Activated T-helper 1 cell treated with anti-CD3 and anti-CD28 coated beads, Interleukin-12 subunit alpha, Interleukin-12 subunit beta, Interleukin-2, Interleukin-4 antibody, amounts not matched to agents 30 ng/mL and 10 ng/mL and 1 ng/mL, durations not matched to agents 14 hours and 24 hours and 36 hours (primary cell): ENCODE measurements around the gene GOLGA6L6. TPM values are rescaled to one million over a fixed set of nuclear protein-coding genes. Genes with fewer than 3 reads are reported as not detected.
"Not testable (repeated sequence)": the region's sequence is repeated elsewhere in the genome, so short reads cannot be mapped to it uniquely, and the experiment has no call there.

Source experiments
- DNase-seq: peaks from one replicate; pipeline ENCODE4 v3.0.0; 2021; ENCODE audit warnings: low spot score
- H3K27ac Mint-ChIP-seq: one replicate; pipeline ENCODE4 v1.8.0; 2021; ENCODE audit warnings: mild to moderate bottlenecking, mixed read lengths
- H3K27me3 Mint-ChIP-seq: one replicate; pipeline ENCODE4 v1.8.0; 2022; ENCODE audit warnings: mild to moderate bottlenecking, moderate library complexity, mixed read lengths; ENCODE audit not compliant: insufficient read depth
- H3K36me3 Mint-ChIP-seq: one replicate; pipeline ENCODE4 v1.8.0; 2021; ENCODE audit warnings: low read depth, mixed read lengths
- H3K4me1 Mint-ChIP-seq: one replicate; pipeline ENCODE4 v1.8.0; 2021; ENCODE audit warnings: low read depth, mixed read lengths
- H3K4me3 Mint-ChIP-seq: one replicate; pipeline ENCODE4 v1.8.0; 2021; ENCODE audit warnings: mild to moderate bottlenecking, moderate library complexity, mixed read lengths
- H3K9me3 Mint-ChIP-seq: one replicate; pipeline ENCODE4 v1.8.0; 2021; ENCODE audit warnings: mixed read lengths
- intact Hi-C: fragments of 100-400 bp; cut with micrococcal nuclease; formaldehyde crosslinking; loops from one replicate; pipeline ENCODE4 v1.15.1; 2024
- total RNA-seq: library from RNA; stranded (reverse); gene quantifications from 2 replicates; pipeline ENCODE4 v1.2.3, GENCODE V29; 2022

Gene GOLGA6L6, protein sequence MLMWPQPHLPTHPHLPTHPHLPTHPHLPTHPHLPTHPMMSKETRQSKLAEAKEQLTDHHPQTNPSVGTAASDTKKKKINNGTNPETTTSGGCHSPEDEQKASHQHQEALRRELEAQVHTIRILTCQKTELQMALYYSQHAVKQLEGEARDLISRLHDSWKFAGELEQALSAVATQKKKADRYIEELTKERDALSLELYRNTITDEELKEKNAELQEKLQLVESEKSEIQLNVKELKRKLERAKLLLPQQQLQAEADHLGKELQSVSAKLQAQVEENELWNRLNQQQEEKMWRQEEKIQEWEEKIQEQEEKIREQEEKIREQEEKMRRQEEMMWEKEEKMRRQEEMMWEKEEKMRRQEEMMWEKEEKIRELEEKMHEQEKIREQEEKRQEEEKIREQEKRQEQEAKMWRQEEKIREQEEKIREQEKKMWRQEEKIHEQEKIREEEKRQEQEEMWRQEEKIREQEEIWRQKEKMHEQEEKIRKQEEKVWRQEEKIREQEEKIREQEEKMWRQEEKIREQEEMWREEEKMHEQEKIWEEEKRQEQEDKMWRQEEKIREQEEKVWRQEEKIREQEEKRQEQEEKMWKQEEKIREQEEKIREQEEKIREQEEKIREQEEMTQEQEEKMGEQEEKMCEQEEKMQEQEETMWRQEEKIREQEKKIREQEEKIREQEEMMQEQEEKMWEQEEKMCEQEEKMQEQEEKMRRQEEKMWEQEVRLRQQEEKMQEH
- not detected in 2 replicates for total RNA-seq

GRCh38 chr15:20541700-20542099 lies at the start of gene GOLGA6L6:
GOLGA6L6 (minus strand) TSS chr15:20541800; CDS start chr15:20541709, 91 bp downstream.
- H3K27me3 Mint-ChIP-seq, H3K27ac Mint-ChIP-seq, H3K4me3 Mint-ChIP-seq, H3K36me3 Mint-ChIP-seq, intact Hi-C loops, H3K4me1 Mint-ChIP-seq, DNase-seq, H3K9me3 Mint-ChIP-seq: not testable (repeated sequence)

GRCh38 chr15:20590069-20590468 lies 48.5 kb upstream of the GOLGA6L6 start:
- H3K9me3 Mint-ChIP-seq, H3K27me3 Mint-ChIP-seq, H3K36me3 Mint-ChIP-seq, H3K4me3 Mint-ChIP-seq, H3K27ac Mint-ChIP-seq, H3K4me1 Mint-ChIP-seq, DNase-seq, intact Hi-C loops: not testable (repeated sequence)

DNA sequence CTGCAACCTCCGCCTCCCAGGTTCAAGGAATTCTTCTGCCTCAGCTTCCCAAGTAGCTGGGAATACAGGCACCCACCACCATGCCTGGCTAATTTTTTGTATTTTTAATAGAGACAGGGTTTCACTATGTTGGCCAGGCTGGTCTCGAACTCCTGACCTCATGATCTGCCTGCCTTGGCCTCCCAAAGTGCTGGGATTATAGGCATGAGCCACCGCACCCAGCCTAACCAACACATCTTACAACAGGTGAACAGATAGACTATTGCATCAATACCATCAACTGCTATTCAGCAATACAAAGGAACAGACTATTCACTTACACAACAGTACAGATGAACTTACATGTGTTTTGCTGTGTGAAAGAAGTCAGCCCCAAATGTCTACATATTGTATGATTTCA lies 45.2 kb upstream of the GOLGA6L6 start:
- H3K36me3 Mint-ChIP-seq, intact Hi-C loops, H3K4me3 Mint-ChIP-seq, H3K27ac Mint-ChIP-seq, DNase-seq, H3K9me3 Mint-ChIP-seq, H3K4me1 Mint-ChIP-seq, H3K27me3 Mint-ChIP-seq: not testable (repeated sequence)

GRCh38 chr15:20582726-20583115 lies 41.1 kb upstream of the GOLGA6L6 start:
- H3K36me3 Mint-ChIP-seq, H3K4me3 Mint-ChIP-seq, H3K9me3 Mint-ChIP-seq, H3K27ac Mint-ChIP-seq, H3K27me3 Mint-ChIP-seq, H3K4me1 Mint-ChIP-seq, DNase-seq, intact Hi-C loops: not testable (repeated sequence)

DNA sequence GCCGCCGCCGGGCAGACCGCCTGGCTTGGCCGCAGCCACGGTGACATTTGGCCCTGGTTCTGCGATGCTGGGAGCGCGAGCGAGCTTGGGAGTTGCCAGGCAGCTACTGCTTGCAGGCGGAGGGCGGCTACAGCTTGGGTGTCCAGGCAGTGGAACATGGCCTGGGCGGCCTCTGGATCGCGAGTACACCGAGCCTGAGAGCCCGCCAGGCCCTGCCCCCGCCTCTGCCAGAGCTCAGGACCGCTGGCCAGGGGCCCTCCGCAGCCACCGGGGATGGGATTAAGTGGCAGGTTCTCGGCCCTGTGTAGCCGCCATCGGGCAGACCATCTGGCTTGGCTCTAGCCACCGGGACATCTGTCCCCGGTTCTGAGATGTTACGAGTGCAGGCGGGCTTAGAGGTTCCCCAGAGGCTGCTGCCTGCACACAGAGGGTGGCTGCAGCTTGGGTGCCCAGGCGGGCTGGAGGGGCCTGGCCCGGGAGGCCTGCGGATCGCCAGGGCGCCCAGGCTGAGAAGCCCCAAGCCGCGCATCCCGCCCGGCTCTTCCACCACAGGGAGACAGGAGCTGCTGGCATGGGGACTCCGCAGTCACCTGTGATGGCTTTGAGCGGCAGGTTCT lies 40.6 kb upstream of the GOLGA6L6 start:
- H3K4me1 Mint-ChIP-seq, H3K9me3 Mint-ChIP-seq, H3K27ac Mint-ChIP-seq, intact Hi-C loops, H3K27me3 Mint-ChIP-seq, H3K4me3 Mint-ChIP-seq, DNase-seq, H3K36me3 Mint-ChIP-seq: not testable (repeated sequence)

DNA sequence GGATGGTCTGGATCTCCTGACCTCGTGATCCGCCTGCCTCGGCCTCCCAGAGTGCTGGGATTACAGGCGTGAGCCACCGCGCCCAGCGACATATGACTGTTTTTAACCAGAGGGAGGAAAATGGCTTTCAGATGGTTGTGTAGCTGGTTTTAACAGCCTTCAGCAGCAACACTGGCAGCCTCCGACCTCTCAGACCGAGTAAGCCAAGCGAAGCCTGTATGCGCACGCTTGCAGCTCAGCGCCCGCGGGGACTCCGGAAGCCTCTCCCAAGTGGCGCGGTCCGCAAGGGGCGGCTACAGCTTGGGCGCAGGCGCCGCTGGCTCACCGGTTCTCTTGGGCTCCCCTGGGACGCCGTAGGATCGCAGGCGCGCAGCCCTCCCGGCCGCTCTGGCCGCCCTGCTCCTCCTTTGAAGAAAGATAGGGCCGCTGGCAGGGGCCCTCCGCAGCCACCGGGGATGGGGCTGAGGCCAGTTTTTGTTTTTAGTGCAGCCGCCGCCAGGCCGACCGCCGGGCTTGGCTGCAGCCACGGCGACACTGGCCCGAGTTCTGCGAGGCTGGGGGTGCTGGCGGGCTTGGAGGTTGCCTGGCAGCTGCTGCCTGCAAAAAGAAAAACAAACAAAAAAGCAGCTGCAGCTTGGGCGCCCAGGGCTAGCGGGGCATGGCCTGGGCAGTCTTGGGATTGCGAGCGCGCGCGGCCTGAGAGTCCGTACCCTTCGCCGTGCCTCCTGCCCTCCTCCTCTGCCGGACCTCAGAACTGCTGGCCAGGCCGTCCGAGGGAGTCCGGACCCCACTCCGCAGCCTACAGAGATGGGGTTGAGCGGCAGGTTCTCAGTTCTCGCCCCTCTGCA lies 39.9 kb upstream of the GOLGA6L6 start:
- H3K27ac Mint-ChIP-seq, H3K36me3 Mint-ChIP-seq, H3K4me3 Mint-ChIP-seq, intact Hi-C loops, DNase-seq, H3K4me1 Mint-ChIP-seq, H3K27me3 Mint-ChIP-seq, H3K9me3 Mint-ChIP-seq: not testable (repeated sequence)

- H3K27me3 Mint-ChIP-seq = not testable (repeated sequence)
Observed at GRCh38 chr15:20579662-20580061, 38.1 kb upstream of the GOLGA6L6 start.

GRCh38 chr15:20551289-20551688 lies 9.7 kb upstream of the GOLGA6L6 start:
- H3K4me1 Mint-ChIP-seq, H3K36me3 Mint-ChIP-seq, DNase-seq, H3K27me3 Mint-ChIP-seq, H3K27ac Mint-ChIP-seq, intact Hi-C loops, H3K9me3 Mint-ChIP-seq, H3K4me3 Mint-ChIP-seq: not testable (repeated sequence)

More at GRCh38 chr15:20579662-20580061, 38.1 kb upstream of the GOLGA6L6 start:
- H3K9me3 Mint-ChIP-seq, H3K36me3 Mint-ChIP-seq, H3K4me1 Mint-ChIP-seq, DNase-seq, H3K27ac Mint-ChIP-seq, H3K4me3 Mint-ChIP-seq, intact Hi-C loops: not testable (repeated sequence)

DNA sequence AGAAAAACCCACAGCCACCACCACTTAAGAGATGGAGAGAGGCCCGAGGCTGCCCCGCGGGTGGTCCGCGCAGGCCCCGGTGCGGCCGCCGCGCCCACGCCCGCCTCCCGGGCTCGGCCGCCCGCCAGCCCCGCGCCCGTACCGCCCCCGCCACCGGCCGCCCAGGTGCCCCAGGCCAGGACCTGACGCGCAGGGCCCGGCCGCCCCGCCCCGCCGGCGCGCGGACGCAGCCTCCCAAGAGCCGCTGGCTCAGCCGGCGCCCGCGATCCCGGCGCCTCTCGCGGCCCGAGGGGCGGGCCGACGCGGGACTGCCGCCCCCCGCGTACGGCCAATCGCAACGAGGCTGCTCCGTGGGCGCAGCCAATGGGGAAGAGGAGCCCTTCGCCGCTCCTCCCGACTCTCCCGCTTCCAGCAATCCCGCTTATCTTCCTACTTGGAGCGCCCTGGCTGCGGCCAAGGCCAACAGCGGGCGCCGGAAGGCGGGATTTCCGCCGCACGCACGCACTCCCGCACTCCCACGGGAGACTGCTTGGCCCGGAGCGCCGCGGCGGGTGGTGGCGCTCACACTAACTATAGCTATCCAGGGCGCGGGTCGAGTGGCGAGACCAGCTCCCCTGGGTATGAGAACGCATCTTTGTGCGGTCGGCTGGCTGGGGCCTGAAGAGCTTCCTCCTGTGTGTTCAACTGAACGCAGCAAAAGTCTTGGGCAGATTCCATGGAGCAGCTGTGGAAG lies 35.5 kb downstream of the GOLGA6L6 start:
- H3K4me3 Mint-ChIP-seq, intact Hi-C loops, H3K36me3 Mint-ChIP-seq, H3K9me3 Mint-ChIP-seq, H3K27ac Mint-ChIP-seq, H3K27me3 Mint-ChIP-seq, H3K4me1 Mint-ChIP-seq: not testable (repeated sequence)
- peak; percentile 9 for DNase-seq

DNA sequence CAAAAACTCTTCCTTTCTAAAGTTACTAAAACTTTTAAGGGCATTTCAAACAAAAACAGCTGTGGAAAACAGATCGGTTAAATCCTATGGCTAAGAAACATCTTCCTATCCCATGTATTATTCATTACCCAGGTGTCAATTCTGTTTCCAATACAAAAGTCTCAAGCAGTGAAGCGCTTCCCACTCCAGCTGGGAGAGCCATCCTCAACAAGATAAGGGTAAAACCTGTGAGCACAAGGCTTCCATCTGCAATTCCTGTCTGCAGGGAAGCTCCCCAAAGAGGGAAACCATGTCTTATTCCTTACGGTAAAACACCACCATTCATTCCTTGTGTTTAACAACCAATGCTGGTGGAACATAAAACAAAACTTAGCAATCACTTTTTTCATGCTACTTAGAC lies 38.8 kb downstream of the GOLGA6L6 start:
- intact Hi-C loops, H3K27ac Mint-ChIP-seq, H3K9me3 Mint-ChIP-seq, H3K27me3 Mint-ChIP-seq, H3K36me3 Mint-ChIP-seq, DNase-seq, H3K4me1 Mint-ChIP-seq, H3K4me3 Mint-ChIP-seq: not testable (repeated sequence)

DNA sequence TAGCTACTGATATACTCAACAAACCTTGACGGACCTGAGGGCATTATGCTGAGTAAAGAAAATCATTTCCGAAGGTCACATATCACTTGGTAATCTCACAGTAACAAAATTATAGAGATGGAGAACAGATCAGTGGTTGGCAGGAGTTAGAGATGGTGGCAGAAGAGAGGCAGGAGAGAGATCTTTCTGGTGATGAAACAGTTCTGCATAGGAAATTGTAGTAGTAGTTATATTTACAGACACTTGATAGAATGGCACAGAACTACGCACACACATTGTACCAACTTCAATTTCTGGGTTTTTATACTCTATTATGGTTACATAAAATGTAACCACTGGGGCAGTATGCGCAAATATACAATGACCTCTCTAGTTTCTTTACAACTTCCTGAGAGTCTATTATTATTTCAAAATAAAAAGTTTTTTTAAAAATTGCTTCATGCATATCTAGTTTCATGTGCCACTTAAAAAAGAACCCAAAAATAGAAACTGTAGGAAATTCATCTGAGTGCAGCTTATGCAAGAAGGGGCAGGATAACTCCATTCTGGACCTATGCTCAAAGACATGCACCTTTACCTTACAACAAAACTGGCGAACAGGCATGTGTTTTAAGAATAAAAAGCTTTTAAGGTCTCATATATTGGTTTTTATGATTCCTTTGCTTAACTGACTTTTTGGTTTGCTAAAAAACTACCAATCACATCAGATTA lies 39.9 kb downstream of the GOLGA6L6 start:
- H3K27ac Mint-ChIP-seq, H3K4me3 Mint-ChIP-seq, H3K9me3 Mint-ChIP-seq, H3K27me3 Mint-ChIP-seq, H3K4me1 Mint-ChIP-seq, H3K36me3 Mint-ChIP-seq, intact Hi-C loops, DNase-seq: not testable (repeated sequence)

DNA sequence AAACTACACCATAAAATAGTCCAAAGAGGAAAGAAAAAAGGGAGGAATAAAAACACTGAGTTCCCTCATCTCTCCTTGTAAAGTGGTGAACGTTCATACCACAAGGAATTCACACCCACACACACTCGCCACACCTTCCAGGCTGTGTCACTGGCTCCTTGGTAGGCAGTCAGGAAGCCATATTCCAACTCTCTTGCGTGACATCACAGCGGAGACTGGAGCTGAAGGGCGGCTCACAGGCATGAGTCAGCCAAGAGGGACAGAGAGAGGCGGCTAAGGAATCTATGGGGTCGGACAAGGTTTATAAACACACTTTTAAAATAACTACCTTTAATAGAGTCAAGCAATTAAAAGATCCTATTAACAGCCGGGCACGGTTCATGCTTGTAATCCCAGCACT lies 43.8 kb downstream of the GOLGA6L6 start:
- H3K9me3 Mint-ChIP-seq, H3K36me3 Mint-ChIP-seq, H3K4me3 Mint-ChIP-seq, intact Hi-C loops, H3K27ac Mint-ChIP-seq, H3K4me1 Mint-ChIP-seq, DNase-seq, H3K27me3 Mint-ChIP-seq: not testable (repeated sequence)
